ENCODE results near the gene EIF4EBP2.

EIF4EBP2 gene

GRCh38 chr10:70462349-70462984, 58.5 kb downstream of the EIF4EBP2 start:
- peak; percentile 69 for DNase-seq

DNA sequence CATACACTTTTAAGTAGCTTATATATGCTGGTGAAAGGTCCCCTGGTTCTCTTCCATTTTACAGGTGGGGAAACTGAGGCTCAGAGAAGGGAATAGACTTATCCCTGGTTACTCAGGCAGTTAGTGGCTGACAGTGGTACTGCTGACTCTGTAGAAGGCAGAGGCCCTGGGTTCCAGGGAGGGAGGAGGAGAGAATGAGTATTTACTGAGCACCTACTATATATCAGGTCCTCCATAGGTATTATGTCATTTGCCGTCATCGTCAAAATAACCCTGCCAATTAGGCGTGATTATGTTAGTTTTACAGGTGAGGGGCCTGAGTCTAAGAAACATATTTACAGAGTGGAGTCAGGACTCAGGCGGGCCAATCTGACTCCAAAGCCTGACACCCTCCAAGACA, 61.3 kb downstream of the EIF4EBP2 start:
- no peak for DNase-seq

GRCh38 chr10:70465832-70466231, 61.9 kb downstream of the EIF4EBP2 start:
- DNase-seq: no peak

GRCh38 chr10:70466951-70467350, 63.0 kb downstream of the EIF4EBP2 start:
- DNase-seq: no peak

DNA sequence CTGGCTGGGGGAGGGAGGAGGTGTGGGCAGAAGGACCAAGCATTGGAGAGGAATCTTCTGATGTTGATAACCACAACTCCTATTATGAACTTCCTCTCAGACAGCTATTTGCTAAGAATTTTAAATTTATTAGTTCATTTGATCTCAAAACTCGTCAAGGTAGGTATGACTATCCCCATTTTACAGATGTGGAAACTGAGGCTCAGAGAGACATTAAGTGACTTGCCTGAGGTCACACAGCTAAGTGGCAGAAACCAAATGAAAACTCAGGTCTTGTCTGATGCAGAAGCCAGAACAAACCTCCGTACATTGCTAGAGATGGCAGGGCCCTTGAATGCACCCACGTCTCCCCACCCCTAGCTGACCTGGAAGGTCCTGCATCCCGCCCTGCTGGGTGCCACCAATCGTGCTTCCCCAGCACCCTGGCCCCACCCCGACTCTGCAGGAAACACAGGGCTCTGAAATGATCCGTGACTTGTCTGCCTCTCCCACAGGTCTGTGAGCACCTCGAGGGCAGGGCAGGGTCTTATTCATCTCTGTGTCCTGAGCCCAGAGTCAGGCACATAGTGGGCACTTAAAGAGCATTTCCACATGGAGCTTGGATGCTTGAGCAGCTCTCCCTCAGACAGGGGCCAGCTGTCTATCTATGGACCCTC, 69.0 kb downstream of the EIF4EBP2 start:
- no peak for DNase-seq

DNA sequence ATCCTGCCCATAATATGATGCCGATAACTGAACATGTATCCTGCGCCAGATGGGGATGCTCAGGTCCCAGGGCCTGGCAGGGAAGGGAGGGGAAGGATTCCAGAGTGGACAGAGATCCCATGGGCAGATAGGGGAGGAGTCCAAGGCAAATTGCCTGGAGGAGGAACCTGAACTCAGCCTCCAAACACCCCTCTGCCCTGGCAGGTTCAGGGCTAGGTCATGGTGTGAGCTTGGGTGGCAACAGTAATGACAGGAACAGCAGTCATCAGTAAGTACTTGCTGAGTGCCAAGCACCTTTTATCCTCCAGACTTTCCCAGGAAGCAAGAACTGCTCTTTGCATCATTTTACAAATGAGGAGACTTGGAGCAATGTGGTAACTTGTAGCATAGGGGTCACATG, 70.8 kb downstream of the EIF4EBP2 start:
- no peak for DNase-seq

GRCh38 chr10:70475661-70476060, 71.7 kb downstream of the EIF4EBP2 start:
- no peak for DNase-seq

DNA sequence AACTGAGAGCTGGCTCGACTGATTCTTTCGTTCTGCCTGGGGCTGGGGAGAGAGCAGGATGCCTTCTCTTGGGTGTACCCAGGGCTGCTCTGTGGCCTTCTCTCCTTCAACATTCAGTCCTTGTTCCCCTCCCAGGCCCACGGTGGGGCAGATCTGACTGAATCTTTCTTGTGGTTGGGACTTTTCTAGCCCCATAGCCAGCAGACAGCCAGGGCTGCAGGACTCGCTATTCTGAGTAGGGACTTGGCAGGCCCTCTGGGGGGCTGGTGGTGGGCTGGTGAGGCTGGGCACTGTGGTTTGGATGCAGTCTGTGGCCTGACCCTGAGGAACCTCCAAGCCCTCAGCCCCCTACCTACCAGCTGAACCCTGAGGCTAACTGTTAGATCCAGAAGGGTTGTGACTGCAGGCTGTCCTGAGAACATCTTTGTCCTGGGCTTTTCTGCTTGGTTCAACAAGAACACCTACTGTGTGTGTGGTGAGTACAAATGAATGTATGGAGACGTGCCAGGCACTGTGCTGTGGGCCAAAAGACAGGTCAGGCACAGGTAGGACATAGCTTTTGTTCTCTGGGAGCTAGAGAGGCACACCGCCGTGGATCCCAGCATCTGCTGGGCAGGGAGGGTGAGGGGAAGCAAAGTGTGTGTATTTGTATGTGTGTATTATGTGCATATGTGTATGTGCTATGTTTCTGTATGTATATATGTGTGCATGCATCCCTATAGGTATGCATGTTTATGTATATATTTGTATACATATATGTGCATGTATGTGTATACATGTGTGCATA, 72.5 kb downstream of the EIF4EBP2 start:
- no peak for DNase-seq

DNA sequence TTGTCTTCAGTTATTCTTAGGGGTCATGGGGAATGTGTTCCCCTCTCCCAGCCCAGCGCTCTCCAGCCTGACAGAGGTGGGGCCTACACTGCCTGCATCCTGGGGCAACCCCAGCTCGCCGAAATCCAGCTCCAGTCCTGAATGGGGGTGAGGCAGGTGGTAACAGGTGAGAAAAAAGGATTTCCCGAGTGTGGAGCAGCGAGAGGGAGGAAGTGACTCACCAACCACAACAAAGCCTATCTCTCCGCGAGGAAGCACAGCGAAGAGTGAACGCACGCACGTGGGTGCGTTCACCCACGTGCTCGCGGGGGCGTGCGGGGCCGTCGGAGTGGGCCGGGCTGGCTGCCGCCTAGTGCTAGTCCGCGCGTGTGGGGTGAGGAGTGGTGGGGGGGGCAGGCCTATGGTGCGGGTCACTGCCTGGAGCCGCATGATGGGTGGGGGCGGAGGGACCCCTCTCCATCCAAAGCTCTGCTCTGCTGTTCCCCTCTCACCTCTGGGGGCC, 73.8 kb downstream of the EIF4EBP2 start:
- DNase-seq: no peak
